ENCODE data around the gene CACNA1S.

CACNA1S gene

DNA sequence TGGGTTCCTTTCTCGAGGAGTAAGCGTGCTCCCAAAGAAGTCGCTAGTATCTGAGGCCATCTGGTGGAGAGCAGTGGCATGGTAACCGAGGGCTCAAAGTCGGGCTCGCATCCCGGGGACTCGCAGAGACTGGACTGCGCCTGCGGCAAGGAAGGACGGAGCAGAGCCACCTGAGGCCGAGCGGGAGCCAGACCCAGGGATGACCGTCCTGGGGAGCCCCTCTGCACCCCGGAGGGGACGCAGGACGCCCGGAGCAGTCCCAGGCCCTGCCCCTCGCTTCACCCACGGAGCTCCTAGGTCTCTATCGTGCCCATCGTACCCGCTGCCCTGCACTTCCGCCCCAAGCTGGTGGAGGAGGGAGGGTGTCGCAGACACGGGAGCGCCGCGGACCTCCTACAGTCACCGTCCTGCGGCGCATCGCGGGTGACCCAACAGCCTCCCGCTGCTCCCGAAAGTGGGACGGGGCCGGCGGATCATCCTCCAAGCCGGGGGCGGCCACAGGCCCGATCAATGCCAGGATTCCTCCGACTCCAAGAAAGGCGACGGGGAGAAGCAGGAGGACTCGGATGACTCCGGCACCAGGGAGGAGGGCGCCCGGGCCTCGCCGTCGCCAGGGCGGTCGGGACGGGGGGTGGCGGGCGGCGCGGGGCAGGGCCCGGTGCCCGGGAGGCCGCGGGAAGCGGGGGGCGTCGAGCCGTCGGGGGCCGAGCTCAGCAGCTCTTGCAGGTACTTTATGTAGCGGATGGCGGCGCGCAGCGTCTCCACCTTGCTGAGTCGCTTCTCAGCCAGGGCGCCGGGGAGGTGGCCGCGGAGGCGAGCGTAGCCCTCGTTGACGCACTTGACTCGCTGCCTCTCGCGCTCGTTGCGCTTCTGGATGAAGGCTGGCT, 2.3 kb upstream of the CACNA1S start:
- DNase-seq = peak; percentile 48 to 83

DNA sequence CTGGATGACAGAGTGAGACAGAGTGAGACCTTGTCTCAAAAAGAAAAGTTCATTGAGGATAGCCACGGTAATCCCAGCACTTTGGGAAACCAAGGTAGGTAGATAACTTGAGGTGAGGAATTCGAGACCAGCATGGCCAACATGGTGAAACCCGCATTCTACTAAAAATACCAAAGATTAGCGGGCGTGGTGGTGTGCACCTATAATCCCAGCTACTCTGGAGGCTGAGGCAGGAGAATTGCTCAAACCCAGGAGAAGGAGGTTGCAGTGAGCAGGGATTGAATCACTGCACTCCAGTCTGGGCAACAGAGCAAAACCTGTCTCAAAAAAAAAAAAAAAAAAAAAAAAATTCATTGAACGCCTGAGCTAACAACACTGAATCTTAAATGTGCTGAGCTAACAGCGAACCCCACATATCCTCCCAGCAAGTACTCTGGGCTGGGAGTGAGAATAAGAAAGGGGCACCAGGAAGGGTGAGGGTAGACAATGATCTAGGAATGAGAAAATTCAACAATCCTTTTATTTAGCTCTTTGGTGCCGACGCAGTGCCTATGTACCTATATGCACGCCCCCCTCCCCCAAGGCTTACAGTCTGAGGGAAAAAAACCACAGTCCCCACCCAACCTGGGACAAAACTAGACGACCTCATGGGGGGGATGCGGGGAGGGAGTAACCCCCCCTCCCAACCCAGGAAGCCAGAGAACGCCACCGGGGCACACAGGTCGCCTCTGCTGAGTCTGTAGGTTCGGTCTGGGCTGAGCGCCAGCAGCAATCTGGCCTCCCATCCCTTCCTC, 1.4 kb upstream of the CACNA1S start:
- no peak for DNase-seq

DNA sequence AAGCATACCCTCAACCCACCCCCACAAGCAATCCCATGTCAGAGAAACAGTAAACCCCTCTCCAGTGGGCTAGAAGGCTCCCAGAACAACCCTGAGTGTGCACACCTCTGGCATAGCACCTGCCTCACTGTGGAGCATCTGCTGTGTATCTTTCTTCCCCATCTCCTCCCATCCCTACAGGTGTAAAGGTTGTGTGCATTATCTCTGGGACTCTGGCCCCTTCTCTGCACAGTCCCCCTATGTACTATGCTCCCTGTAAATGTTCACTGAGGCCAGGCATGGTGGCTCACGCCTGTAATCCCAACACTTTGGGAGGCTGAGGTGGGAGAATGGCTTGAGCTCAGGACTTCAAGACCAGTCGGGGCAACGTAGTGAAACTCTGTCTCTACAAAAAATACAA, 700 bp upstream of the CACNA1S start:
- no peak for DNase-seq

DNA sequence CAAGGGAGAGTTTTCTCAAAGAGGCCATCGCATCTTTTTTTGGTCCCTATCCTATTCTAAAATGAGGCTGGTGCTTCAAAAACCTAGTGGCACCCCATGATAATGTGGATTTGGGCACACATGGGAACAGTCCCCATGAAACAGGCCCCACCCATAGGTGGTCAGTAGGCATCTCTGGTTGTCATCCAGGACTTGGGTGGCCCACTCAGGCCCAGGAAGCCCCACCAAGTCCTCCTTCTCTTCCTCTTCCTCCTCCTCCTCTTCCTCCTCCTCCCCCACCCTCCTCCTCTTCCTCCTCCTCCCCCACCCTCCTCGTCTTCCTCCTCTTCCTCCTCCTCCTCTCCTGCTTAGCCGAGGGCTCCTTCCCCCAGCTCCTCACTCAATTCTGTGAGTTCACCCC, 554 bp downstream of the CACNA1S start:
- DNase-seq = no peak

DNA sequence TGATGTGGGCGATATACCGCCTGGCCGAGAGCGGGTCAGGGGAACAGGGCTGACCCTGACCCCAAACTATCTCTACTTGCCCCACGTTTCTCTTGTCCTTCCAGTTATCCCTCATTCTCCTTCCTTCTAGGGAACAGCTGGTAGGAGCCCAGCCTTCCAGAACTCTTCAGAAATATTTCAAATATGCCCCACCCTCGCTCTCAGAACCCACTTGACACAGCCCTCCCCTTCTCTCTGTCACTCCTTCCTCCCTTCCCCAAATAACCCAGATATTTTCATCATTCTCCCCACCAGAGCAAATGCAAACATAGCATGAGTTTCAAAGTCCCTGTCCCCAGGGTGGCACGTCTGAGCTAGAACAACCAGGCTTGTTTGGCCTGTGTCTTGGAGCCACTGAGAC, 1.1 kb downstream of the CACNA1S start:
- DNase-seq = no peak

DNA sequence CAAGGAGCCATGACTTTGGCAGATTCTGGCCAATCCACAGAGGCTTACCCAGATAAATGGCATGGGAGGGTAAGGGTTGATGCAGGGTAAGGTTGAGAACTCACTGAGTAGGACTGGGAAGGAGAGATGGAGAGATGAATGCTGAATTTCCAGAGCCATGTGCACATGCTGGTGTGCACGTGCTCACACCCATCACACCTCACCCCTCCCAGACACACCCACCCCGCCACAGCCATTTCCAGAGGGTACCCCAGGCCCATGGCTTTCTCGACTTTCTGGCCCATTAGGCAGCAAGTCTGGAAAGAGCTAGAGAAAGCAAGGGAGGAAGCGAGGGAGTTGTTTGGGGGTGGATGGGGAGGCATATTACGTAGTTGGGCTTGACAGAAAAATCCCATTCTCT, 1.6 kb downstream of the CACNA1S start:
- no peak for DNase-seq

DNA sequence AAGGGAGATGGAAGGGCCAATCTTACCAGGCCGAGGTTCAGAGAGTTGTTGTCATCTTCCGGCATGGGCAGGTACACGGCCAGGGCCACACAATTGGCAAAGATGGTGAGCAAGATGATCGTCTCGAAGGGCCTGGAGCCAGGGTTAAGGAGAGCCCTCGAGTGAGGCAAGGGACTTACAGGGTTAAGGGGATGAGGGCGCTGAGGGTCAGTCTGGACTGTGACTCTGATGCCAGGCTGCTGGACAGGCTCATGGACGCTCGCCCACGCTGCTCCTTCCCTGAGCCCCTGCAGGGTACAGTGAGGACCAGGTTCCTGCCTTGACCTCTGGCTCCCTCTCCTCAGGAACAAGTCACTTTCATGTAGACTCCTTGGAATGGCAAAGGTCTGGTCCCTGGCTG, 2.1 kb downstream of the CACNA1S start:
- no peak for DNase-seq

DNA sequence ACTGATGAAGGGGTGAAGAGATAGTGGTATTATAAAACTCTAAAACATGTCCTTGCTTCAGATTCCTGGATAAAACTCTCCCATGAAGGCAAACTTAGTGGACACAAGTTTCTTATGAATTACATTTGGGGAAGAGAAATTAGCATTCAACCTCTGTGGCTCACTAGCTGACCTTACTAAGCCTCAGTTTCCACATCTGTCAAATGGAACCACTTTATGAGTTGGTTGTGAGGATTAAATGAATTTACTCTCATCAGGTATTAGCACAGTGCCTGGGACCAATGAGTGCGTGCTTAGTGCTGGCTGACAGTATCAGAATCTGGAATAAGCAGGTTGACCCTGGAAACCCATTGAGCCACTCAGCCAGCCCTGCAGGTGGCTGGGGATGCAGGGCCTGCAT, 2.6 kb downstream of the CACNA1S start:
- no peak for DNase-seq

DNA sequence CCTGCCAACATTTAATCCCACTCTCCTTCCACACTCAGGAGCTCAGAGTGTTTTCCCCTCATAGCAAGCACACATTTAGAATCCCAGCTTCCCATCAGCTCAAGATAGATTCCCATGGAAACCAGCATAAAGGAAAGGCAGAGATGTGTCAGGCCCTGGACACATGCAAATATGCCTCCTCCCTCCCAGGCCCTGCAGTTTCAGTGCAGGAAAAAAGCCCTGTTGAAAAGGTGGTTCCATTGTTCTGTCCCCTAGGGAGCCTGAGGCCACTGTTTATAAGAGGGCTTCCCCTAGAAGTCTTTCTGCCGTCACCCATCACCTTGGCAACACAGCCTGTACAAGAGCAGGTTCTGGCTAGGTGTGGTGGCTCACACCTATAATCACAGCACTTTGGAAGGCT, 3.6 kb downstream of the CACNA1S start:
- no peak for DNase-seq

DNA sequence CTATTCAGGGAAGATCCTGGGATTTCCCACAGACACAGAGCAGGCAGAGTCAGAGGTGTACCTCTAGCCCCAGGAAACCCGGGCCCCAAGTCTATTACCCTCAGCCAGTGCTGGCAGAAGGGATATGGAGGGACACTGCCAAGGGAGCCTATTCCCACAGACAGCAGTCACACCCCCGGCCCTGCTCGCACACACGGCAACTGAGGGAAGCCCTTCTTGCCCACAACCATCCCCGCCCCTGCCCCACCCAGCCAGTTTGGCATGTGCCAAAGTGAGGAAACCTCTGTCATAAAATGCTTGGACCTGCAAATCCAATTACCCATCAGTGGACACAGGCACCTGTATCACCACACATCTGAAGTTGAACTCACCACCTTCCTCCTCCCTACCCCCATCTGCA, 6.5 kb downstream of the CACNA1S start:
- no peak for DNase-seq

DNA sequence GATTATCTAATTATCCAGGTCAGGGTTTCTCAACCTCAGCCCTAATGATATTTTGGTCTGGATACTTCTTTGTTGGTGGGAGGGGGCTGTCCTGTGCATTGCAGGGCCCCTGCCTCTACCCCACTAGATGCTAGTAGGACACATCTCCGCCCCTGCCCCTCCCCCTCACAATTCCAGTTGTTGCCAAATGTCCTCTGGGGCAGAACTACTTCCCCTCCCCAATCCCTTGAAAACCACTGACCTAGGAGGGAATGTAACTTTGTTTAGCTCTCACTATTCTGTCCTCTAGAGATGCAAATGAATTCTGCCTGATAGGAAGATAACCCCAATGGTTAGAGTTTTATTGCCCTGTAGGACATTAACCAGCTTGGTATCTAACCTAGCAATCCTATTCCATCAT, 8.1 kb downstream of the CACNA1S start:
- no peak for DNase-seq

DNA sequence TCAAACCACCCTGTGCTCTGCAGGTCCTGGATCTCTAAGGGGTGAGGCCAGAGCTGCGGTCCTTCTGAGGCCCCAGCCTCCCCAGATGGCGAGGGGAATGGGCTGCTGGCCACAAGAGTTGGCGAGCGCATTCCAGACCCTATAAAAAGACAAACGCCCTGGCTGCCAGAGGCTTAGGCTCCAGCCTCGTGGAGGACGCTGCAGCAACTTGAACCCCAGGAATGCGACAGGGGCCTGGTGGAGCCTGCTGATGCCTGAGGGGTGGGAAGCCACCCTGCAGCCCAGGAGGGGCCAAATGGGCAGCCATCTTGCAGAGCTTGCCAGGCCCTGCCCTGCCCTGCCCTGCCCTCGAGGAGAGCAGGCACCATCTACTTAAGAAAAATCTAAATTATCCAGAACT, 8.6 kb downstream of the CACNA1S start:
- no peak for DNase-seq

DNA sequence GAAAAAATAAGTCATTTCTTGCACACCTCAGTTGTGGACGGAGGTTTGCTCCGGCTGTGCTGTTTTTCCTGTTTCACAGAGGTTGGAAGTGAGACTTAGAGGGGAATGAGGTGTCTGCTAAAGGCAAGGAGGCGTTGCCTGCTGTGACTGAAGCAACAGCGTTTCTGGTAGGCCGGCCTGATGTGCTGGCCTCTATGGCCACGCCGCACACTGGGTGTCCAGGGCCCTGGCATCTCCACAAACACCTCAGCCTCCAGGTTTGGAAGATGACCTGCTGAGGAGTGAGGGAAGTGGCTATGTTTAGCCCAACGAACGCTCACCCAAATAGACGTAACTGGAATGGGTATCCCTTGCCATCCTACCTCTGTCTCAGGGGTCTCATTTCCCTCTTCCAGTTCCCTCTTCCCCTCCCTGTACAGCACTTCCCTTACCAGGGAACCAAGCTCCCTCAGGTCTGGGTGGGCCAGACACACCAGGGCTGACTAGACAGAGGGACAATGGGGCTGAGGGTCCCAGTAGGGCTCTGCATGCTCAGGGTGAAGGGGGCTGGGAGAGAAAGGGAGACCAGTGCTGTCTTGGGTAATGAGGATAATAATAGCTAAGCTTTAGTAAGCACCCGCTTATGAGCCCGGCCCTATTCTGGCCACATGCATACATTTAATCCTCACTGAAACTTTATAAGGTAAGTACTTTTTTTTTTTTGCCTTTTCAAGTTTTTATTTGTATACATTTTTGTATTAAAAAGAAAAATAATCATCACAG, 11.9 kb downstream of the CACNA1S start:
- no peak for DNase-seq

DNA sequence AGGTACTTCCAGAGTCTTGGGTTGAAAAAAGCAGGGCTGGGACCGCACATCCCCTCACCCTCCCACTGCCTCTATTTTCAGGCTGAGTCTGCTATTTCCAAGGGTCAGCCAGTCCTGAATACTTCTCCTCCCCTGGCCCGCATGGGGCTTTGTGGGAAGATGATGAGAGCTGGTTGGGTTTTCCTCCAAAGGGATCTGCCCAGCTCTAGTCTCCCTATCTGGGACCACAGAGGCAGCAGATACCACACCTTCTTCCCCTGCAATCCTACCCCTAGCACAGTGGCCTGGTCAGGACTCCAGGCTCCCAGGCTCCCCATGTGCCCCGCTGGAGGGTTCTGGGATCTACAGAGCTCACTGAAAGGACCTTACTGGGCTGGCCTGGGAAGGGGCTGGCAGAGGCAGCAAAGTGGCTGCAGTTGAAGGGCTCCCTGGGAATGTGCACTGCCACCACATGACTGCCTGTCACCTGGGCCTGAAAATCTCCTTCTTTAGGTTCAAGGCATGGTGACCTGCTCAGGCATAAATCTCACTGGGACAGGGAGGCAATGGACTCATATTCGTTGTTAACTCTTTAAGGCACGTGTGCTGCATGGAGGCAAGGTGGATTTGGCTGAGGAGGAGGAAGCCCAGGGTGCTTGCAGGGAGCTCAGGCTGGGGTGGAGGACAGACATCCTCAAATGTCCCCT, 13.1 kb downstream of the CACNA1S start:
- no peak for DNase-seq

DNA sequence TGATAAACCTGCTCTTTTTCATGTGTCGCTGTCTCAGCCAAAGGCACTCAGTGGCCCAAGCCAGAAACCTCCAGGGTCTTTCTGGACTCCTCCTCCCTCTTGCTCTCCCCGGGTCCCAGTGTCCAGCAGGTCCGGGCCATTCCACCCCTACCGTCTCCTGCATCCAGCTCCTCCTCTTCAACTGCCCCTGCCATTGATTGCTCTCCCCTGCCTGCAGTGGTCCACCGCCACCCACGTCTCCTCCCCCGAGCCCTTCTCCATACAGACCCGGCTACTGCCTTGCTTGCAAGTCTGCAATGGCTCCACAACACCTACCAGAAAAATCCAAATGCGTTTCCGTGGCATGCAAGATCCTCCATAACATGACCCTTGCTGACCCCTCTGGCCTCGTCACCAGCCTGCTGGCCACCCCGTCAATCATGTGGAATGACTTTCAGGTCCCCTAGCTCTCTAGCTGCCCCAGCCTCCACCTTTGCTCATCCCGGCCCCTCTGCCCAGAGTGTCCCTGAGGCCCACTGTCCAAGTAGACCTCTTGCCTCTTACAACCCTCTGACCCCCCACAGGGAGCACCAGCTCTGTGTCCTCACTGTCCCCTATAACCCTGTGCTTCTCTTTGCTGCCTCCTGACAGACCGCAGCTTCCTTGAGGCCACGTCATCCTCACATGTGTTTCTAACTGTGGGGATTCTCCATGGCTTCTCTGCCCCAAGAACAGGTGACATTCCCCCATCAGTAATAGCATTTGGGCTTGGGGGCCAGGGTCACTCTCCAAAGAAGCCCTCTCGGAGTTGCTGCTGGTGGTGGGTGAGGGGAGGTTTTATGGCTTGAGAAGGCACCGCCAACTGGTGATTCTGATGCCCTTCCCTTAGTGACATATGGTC, 15.0 kb downstream of the CACNA1S start:
- DNase-seq = no peak

DNA sequence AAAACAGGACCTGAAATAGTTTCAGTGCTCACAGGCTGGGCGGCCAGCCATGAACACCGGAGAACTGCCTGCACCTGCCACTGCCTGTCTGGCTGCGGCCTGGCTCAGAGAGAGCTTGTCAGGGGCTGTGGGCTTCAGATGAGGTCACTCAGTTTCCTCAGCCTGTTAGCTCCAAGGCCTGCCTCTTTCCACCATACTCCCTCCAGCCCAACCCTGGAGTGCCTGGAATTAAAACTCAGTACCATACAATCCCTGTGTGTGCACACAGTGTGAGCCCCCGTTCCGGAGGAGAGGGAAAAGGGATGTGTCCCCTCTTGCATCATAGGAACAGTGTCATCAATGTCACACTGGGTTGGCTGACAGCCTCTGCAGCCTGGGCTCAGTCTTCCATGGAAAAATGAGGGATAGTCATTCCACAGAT, 16.2 kb downstream of the CACNA1S start:
- DNase-seq = no peak

DNA sequence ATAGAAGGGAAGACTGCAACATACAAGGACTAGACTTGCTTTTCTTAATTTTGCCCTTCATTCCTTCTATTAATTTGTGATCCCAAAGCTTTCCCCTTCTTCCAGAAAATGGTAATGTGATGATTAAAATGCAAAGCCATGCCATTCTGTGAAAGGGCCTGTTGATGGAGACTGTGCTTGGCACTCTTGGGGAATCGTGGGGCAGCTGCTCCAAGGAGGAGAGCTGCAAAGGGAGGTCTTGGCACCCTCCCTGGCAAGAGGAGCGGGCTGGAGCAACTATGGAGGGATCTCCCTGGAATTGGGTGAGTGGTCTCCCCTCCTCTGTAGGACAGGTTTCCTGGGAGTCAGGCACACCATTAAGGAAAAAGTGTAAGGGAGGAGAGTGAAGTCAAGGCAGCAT, 16.6 kb downstream of the CACNA1S start:
- no peak for DNase-seq

DNA sequence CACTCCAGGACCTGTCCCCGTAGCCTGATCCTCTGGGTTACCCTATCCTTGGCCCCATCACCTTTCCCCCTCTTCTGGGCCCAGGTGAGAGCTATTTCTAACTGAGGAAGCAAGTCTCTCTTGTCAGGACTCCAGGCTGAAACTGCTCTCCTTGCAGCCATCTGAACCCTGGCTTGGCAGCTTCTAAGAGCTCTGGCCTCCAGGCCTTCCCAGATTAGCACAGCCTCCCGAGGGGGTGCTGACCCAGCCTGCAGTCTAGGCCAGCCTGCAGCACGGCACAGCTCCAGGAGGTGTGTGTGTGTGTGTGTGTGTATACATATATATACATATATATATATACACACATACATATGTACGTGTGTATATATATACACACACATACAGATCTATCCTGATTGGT, 17.4 kb downstream of the CACNA1S start:
- no peak for DNase-seq

DNA sequence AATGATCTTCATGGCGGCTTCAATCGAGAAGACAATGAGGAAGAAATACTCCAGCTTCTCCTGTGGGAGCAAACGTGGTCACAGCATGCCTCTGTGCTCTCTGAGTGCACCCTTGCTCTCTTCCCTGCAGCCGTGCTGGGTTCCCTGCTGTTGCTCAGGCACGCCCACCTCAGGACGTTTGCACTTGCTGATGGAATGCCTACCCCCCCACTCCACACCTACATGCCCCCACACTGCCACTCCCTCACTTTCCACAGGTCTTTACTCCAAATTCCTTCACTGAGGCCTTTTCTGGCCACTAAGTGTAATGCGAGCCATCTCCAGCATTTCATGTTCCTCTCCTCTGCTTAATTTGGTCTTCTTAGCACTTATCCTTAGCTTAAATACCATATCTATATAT, 18.3 kb downstream of the CACNA1S start:
- DNase-seq = no peak

DNA sequence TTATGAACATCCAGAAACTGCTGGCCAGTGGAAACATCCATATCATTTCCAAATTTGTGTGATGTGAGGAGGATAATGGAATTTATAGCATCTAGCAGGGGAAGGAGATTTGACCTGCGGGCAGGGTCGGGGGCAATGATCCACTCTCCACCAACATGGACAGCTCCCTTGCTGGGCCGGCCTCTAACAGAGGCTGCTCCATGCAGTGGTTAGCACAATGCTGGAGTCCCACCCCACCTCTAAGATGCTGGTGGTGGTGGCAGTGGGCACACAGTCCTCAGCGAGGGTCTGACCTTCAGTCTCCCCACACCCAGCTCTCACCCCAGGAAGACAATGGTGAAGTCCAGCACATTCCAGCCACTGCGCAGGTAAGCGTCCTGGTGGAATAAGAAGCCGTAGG, 18.7 kb downstream of the CACNA1S start:
- DNase-seq = no peak

DNA sequence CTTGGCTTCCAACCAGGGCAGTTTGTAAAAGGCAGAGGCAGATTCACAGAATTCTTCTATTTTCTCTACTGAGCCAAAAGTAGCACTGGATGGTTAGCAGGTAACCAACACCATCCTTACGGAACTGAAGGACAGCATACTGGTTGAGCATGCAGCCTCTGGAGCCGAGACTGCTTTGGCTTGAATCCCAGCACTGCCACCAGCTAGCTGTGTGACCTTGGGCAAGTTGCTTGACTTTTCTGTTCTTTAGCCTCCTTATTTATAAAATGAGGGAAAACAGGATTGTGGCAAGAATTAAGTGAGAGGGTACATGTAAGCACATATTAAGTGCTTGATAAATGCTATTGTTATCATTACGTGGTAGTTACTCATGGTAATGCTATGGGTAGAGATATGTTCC, 19.5 kb downstream of the CACNA1S start:
- no peak for DNase-seq

DNA sequence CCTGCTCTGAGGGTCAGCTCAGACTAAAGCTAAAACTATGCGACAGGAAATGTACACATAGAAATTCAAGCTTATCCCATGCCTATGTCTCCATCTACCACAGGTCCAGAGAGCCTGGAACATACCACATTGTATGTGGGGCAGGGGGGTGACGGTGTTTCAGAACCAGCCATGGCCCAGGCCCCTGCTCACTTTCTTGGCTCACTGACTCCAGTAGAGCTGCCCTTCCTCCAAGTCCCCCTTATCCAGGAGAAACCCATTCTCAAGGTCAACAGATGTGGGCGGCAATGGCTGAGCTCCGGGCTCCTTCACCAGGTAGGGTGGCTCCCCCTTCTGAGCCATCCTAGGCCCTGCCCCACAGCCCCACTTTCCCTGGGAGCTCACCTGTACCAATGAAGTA, 21.0 kb downstream of the CACNA1S start:
- no peak for DNase-seq

Measured in cerebellar nuclear complex (tissue), 1 donor.